Skeletal muscle satellite cell (primary cell): ENCODE results near the gene MUSTN1.

Source experiments
- H3K27me3 ChIP-seq: 2 replicates; pipeline ENCODE4 v1.7.0; 2013; ENCODE audit warnings: low read length; ENCODE audit not compliant: control insufficient read depth, insufficient read depth
- H3K36me3 ChIP-seq: 2 replicates; pipeline ENCODE4 v1.7.0; 2013; ENCODE audit warnings: mild to moderate bottlenecking, control low read depth, low read length; ENCODE audit not compliant: insufficient read depth
- H3K4me1 ChIP-seq: 2 replicates; pipeline ENCODE4 v1.7.0; 2013; ENCODE audit warnings: low read length; ENCODE audit not compliant: control insufficient read depth, insufficient read depth
- H3K4me2 ChIP-seq: 2 replicates; pipeline ENCODE4 v1.7.0; 2013; ENCODE audit warnings: mild to moderate bottlenecking, low read length
- H3K4me3 ChIP-seq: 2 replicates; pipeline ENCODE4 v1.7.0; 2013; ENCODE audit warnings: low read length
- H3K9ac ChIP-seq: 2 replicates; pipeline ENCODE4 v1.7.0; 2013; ENCODE audit warnings: mild to moderate bottlenecking, low read depth, low read length, moderate library complexity
- H3K9me3 ChIP-seq: replicated peaks from 2 replicates; pipeline ENCODE4 v1.7.0; 2013; ENCODE audit warnings: mild to moderate bottlenecking, control low read depth, low read length

The MUSTN1 gene

GRCh38 chr3:52816199-52816598 lies 18.6 kb downstream of the MUSTN1 start:
- no peaks in the 10 kb centered on the region for H3K4me1 ChIP-seq
- H3K4me2 ChIP-seq, result no peak overlapping the region
- H3K36me3 ChIP-seq, result no peaks in the 10 kb centered on the region
- H3K9me3 ChIP-seq, result no peaks in the 10 kb centered on the region
- H3K4me3 ChIP-seq, result no peak overlapping the region
- H3K9ac ChIP-seq, result no peak overlapping the region
- peaks cover 11% of the 10 kb centered on the region for H3K27me3 ChIP-seq

DNA sequence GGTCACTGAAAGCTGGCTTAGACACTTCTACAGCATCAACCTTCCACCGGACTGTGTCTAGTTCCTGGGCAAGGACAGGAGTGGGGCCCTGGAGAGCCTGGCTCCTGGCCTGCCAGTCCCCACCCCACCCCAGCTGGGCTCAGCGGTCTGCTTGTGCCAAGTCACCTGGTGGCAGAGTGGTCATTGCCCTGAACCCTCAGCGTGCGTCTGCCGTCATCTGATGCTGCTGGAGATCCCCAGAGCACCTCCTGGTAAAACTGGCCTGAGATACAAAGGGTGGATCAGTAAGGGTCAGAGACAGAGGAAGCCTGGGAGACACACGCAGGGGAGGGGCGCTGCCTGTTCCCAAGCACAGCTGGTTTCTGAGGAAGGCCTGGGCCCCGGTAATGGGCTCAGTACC lies 21.0 kb downstream of the MUSTN1 start:
- H3K9ac ChIP-seq, result no peak overlapping the region
- H3K27me3 ChIP-seq, result peaks cover 11% of the 10 kb centered on the region
- no peak overlapping the region for H3K4me2 ChIP-seq
- H3K36me3 ChIP-seq, result no peaks in the 10 kb centered on the region
- no peaks in the 10 kb centered on the region for H3K4me1 ChIP-seq
- no peaks in the 10 kb centered on the region for H3K9me3 ChIP-seq
- H3K4me3 ChIP-seq, result no peak overlapping the region

GRCh38 chr3:52811452-52812011 lies 23.3 kb downstream of the MUSTN1 start:
- Histone ChIP-seq H3K9ac (no peak overlapping the region), H3K27me3 (peaks cover 26% of the 10 kb centered on the region), H3K4me3 (no peak overlapping the region), H3K36me3 (no peaks in the 10 kb centered on the region), H3K4me1 (no peaks in the 10 kb centered on the region), H3K4me2 (no peak overlapping the region), H3K9me3 (no peaks in the 10 kb centered on the region)

GRCh38 chr3:52810923-52811322 lies 23.9 kb downstream of the MUSTN1 start:
- Histone ChIP-seq H3K36me3 (no peaks in the 10 kb centered on the region), H3K4me2 (no peak overlapping the region), H3K9me3 (no peaks in the 10 kb centered on the region), H3K4me3 (no peak overlapping the region), H3K4me1 (no peaks in the 10 kb centered on the region), H3K9ac (no peak overlapping the region), H3K27me3 (peaks cover 26% of the 10 kb centered on the region)

DNA sequence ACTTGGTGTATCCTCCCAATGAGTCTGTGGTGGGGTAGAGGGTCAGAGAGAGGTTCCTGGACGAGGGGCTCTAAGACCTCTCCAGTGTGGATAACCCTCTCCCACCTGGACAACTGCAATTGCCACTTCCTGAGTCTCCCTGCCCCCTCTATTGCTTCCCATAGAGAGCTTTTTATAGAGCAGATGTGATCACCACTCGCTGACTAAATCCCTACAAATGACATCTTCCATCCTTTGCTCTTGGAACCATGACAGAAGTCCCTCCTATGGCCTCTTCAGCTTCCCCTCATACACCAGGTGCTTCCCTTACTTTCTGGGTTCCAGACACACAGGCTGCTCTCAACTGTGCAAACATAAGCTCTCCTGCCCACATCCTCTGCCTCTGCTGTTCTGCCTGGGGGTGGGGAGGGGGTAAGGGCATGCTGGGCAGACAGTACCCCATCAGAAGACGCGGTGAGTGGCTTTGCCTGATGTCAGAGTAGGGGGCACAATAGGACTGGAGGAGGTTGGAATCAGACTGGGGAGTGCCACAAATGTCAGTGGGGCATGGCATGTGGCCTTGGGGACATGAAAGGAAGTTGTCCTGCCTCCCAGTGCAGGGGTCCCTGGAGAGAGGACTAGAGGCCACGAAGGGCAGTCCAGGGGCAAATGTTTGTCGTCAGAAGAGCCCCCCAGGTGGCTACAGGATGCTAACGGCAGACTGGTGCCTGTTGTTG lies 25.0 kb downstream of the MUSTN1 start:
- H3K4me2 ChIP-seq, result no peak overlapping the region
- H3K9me3 ChIP-seq, result no peaks in the 10 kb centered on the region
- peaks cover 26% of the 10 kb centered on the region for H3K27me3 ChIP-seq
- H3K36me3 ChIP-seq, result no peaks in the 10 kb centered on the region
- no peak overlapping the region for H3K4me3 ChIP-seq
- H3K9ac ChIP-seq, result no peak overlapping the region
- no peaks in the 10 kb centered on the region for H3K4me1 ChIP-seq

DNA sequence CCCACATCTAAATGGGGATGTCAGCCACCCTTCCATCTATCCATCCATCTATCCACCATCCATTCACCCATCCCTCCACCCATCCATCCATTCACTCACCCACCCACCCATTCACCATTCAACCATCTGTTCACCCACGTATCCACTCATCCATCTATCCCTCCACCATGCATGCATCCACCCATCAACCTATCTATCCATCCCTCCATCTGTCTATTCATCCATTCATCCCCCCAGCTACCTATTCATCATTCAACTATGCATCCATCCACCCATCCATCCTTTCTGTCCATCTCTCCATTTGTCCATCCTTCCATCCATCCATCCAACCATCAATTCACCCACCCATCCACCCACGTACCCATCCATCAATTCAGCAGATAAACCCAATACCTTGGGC lies 25.7 kb downstream of the MUSTN1 start:
- Histone ChIP-seq H3K4me3 (no peak overlapping the region), H3K9ac (no peak overlapping the region), H3K9me3 (no peaks in the 10 kb centered on the region), H3K27me3 (peaks cover 26% of the 10 kb centered on the region), H3K4me2 (no peak overlapping the region), H3K36me3 (no peaks in the 10 kb centered on the region), H3K4me1 (no peaks in the 10 kb centered on the region)

GRCh38 chr3:52805270-52806039 lies 29.4 kb downstream of the MUSTN1 start:
- Histone ChIP-seq H3K4me3 (no peak overlapping the region), H3K4me1 (peaks cover 9% of the 10 kb centered on the region), H3K4me2 (no peak overlapping the region), H3K9ac (no peak overlapping the region), H3K27me3 (peaks cover 15% of the 10 kb centered on the region), H3K9me3 (no peaks in the 10 kb centered on the region), H3K36me3 (no peaks in the 10 kb centered on the region)

DNA sequence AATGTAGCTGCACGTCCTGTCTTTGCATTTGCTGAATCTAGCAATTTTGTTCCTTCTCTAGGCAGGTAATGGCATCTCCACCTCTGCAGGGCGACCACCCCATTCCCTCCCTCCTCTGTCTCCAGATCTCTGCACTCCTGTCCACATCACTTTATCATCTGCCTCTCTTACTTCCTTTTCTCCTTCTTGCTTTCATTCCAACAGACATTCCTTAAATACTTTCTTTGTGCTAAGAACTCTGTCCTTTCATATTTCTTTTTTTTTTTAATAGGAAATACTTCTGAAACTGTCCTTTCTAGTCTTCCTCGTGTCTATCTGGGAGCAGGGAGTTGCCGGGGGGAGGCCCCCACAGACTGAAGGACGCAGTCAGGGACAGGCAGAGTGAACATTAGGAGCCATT lies 33.0 kb downstream of the MUSTN1 start:
- no peaks in the 10 kb centered on the region for H3K27me3 ChIP-seq
- H3K4me2 ChIP-seq, result no peak overlapping the region

GRCh38 chr3:52800079-52800478 lies 34.7 kb downstream of the MUSTN1 start:
- no peak overlapping the region for H3K9ac ChIP-seq
- H3K4me1 ChIP-seq, result peaks cover 18% of the 10 kb centered on the region
- no peaks in the 10 kb centered on the region for H3K27me3 ChIP-seq
- no peaks in the 10 kb centered on the region for H3K9me3 ChIP-seq
- H3K4me3 ChIP-seq, result no peak overlapping the region
- no peaks in the 10 kb centered on the region for H3K36me3 ChIP-seq
- no peak overlapping the region for H3K4me2 ChIP-seq

More for the DNA sequence above, 33.0 kb downstream of the MUSTN1 start:
- no peaks in the 10 kb centered on the region for H3K9me3 ChIP-seq
- H3K9ac ChIP-seq, result no peak overlapping the region
- no peak overlapping the region for H3K4me3 ChIP-seq
- H3K36me3 ChIP-seq, result no peaks in the 10 kb centered on the region
- H3K4me1 ChIP-seq, result peaks cover 18% of the 10 kb centered on the region

- Histone ChIP-seq H3K4me2 (no peak overlapping the region), H3K9ac (no peak overlapping the region), H3K36me3 (no peaks in the 10 kb centered on the region), H3K4me1 (peaks cover 26% of the 10 kb centered on the region), H3K9me3 (no peaks in the 10 kb centered on the region), H3K27me3 (no peaks in the 10 kb centered on the region), H3K4me3 (no peak overlapping the region)
These were observed 35.8 kb downstream of the MUSTN1 start for GRCh38 chr3:52798978-52799476.

DNA sequence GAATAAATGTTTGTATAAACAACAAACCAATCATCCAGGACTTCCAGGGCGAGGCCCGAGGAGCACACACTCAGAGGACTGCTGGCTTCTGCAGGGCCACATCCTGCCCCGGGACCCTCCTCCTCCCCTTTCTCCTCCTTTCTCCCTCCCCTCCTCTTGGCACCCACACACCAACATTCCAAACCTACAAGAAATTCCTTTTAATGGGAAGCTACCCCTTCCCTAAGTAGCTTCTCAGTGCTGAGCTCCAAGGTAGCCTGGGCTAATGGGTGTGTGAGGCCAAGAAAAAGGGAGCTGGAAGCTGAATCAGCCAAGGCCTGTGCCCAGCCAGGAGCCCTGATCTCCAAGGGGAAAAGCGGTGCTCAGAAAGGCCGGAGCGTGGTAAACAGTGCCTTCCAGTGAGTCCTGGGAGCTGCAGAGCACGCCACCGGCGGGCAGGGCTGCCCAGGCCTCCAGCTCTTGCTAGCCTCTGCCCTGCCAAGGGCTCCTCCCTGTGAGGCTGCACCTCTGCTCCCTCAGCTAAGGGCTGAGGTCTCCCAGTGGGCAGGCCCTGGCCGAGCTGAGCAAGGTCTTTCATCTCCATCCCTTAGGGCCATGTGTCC lies 36.3 kb downstream of the MUSTN1 start:
- Histone ChIP-seq H3K4me3 (no peak overlapping the region), H3K27me3 (no peaks in the 10 kb centered on the region), H3K4me1 (peaks cover 31% of the 10 kb centered on the region), H3K9ac (no peak overlapping the region), H3K4me2 (no peak overlapping the region), H3K36me3 (no peaks in the 10 kb centered on the region), H3K9me3 (no peaks in the 10 kb centered on the region)
